Right lobe of liver (tissue), 4 donors: ENCODE results near the gene SMS.

Experiments used
- CTCF ChIP-seq, 4 donors: fragments of 200-600 bp in 3 of 4; fragments of 450-650 bp in 1 of 4; IDR thresholded peaks; one replicate each; pipeline versions ENCODE4 v1.5.1 to v1.8.0; 2016 to 2022; ENCODE audit warnings: antibody characterized with exemption in 4 of 4, mild to moderate bottlenecking in 2 of 4
- POLR2A ChIP-seq: fragments of 450-650 bp; IDR thresholded peaks from one replicate; pipeline ENCODE4 v1.6.1; 2017; ENCODE audit warnings: antibody characterized with exemption, mild to moderate bottlenecking
- donor health status: DM: no; HTN: no; CAD: no.
- donor health status: DM: no; HTN: no; CAD: no.
- donor health status: DM: no; HTN: yes; CAD: no.

- TF ChIP-seq CTCF (IDR thresholded peaks at IDR 0.05) (no peak), POLR2A (no peak)
Measured at GRCh38 chrX:21972046-21972445, 31.5 kb downstream of the SMS start.
